HL-60 (cell line): Measurements from ENCODE around the gene HOXA11.

Source experiments
- DNase-seq, 2 experiments: peaks; one replicate each; pipeline ENCODE4 v3.0.0-alpha.2; 2010 to 2020; ENCODE audit warnings: low read depth in 1 of 2, low spot score in 1 of 2
- H3K27ac ChIP-seq: fragments of 250-450 bp; sonication (Bioruptor Pico); replicated peaks from 2 replicates; pipeline ENCODE4 v1.5.1; 2020; ENCODE audit warnings: mild to moderate bottlenecking, moderate library complexity
- H3K27me3 ChIP-seq: fragments of 250-450 bp; sonication (Bioruptor Pico); 2 replicates; pipeline ENCODE4 v1.5.1; 2021; ENCODE audit warnings: mild to moderate bottlenecking, moderate library complexity; ENCODE audit not compliant: insufficient read depth, poor library complexity, severe bottlenecking
- H3K4me3 ChIP-seq: replicated peaks from 2 replicates; pipeline ENCODE4 v1.5.1; 2011; ENCODE audit warnings: mild to moderate bottlenecking, control low read depth, low read length; ENCODE audit not compliant: insufficient read depth
- CTCF ChIP-seq: IDR thresholded peaks from one replicate; pipeline ENCODE4 v1.5.1; 2011; ENCODE audit warnings: low read length, control low read depth, inconsistent platforms; ENCODE audit not compliant: insufficient read depth
- GABPA ChIP-seq: IDR thresholded peaks from 2 replicates; pipeline ENCODE4 v1.6.1; 2012; ENCODE audit warnings: low read depth
- POLR2AphosphoS5 ChIP-seq: IDR thresholded peaks from 2 replicates; pipeline ENCODE4 v1.6.1; 2012; ENCODE audit warnings: low read depth
- REST ChIP-seq: IDR thresholded peaks from 2 replicates; pipeline ENCODE4 v1.6.1; 2012; ENCODE audit warnings: low read depth; ENCODE audit not compliant: insufficient replicate concordance
- SPI1 ChIP-seq: IDR thresholded peaks from 2 replicates; pipeline ENCODE4 v1.6.1; 2012; ENCODE audit warnings: low read depth, mild to moderate bottlenecking, borderline replicate concordance

Gene HOXA11

GRCh38 chr7:27178366-27178765 lies 6.7 kb downstream of the HOXA11 start:
- H3K27ac ChIP-seq, result no peak overlapping the region
- peaks cover 44% of the 10 kb centered on the region for H3K27me3 ChIP-seq
- TF ChIP-seq GABPA (no peak), POLR2AphosphoS5 (no peak), CTCF (no peak), SPI1 (no peak), REST (no peak)
- no peak overlapping the region for H3K4me3 ChIP-seq
- no peak for DNase-seq

- Histone ChIP-seq H3K4me3 (no peak overlapping the region), H3K27ac (no peak overlapping the region), H3K27me3 (peaks cover 43% of the 10 kb centered on the region)
- DNase-seq, result no peak
- TF ChIP-seq POLR2AphosphoS5 (no peak), SPI1 (no peak), GABPA (no peak)
Observed at GRCh38 chr7:27177795-27178320, 7.2 kb downstream of the HOXA11 start.

- no peak for DNase-seq
- no peak overlapping the region for H3K27ac ChIP-seq
- no peak overlapping the region for H3K4me3 ChIP-seq
- peaks cover 45% of the 10 kb centered on the region for H3K27me3 ChIP-seq
- TF ChIP-seq CTCF, result no peak
- TF ChIP-seq REST, result no peak
- no peak for TF ChIP-seq GABPA
- no peak for TF ChIP-seq SPI1
- TF ChIP-seq POLR2AphosphoS5, result no peak
Observed at GRCh38 chr7:27176962-27177794, 7.9 kb downstream of the HOXA11 start.

- no peak for DNase-seq
- TF ChIP-seq SPI1 (no peak), GABPA (no peak), REST (no peak), CTCF (no peak), POLR2AphosphoS5 (no peak)
- Histone ChIP-seq H3K27me3 (peaks cover 50% of the 10 kb centered on the region), H3K27ac (no peak overlapping the region), H3K4me3 (no peak overlapping the region)
Observed at GRCh38 chr7:27176524-27176845, 8.5 kb downstream of the HOXA11 start.
